Neural cell (in vitro differentiated cells): ENCODE measurements around the gene NKD1. TPM values are rescaled to one million over a fixed set of nuclear protein-coding genes. Genes with fewer than 3 reads are reported as not detected.

Experiments used
- H2AFZ ChIP-seq: fragments of 200-600, 300-800 bp; sonication (generic), shearing (Covaris generic); 2 replicates; pipeline ENCODE4 v1.6.0; 2014; ENCODE audit warnings: low read depth, mild to moderate bottlenecking, antibody characterized with exemption, low read length, moderate library complexity
- H3F3A ChIP-seq: fragments of 200-600 bp; shearing (Covaris generic); 2 replicates; pipeline ENCODE4 v1.6.1; 2016; ENCODE audit warnings: mild to moderate bottlenecking, moderate library complexity, mixed read lengths, antibody characterized with exemption, low read length; ENCODE audit not compliant: insufficient read depth, poor library complexity, severe bottlenecking
- H3K27ac ChIP-seq: fragments of 200-600, 300-800 bp; sonication (generic), shearing (Covaris generic); 2 replicates; pipeline ENCODE4 v1.5.1; 2014; ENCODE audit warnings: mild to moderate bottlenecking, low read length, moderate library complexity
- H3K27me3 ChIP-seq: fragments of 300-800, 200-600 bp; sonication (generic), shearing (Covaris generic); 2 replicates; pipeline ENCODE4 v1.6.0; 2014; ENCODE audit warnings: mild to moderate bottlenecking, low read depth, low read length, moderate library complexity; ENCODE audit not compliant: insufficient read depth
- H3K36me3 ChIP-seq: fragments of 300-800, 200-600 bp; sonication (generic), shearing (Covaris generic); 2 replicates; pipeline ENCODE4 v1.5.1; 2014; ENCODE audit warnings: mild to moderate bottlenecking, antibody characterized with exemption, low read length, moderate library complexity; ENCODE audit not compliant: insufficient read depth
- H3K4me2 ChIP-seq: fragments of 300-800, 200-600 bp; sonication (generic), shearing (Covaris generic); 2 replicates; pipeline ENCODE4 v1.6.0; 2014; ENCODE audit warnings: mild to moderate bottlenecking, low read length
- H3K4me3 ChIP-seq: fragments of 300-800, 200-600 bp; sonication (generic), shearing (Covaris generic); 2 replicates; pipeline ENCODE4 v1.5.1; 2014; ENCODE audit warnings: mild to moderate bottlenecking, low read length, moderate library complexity
- H3K79me2 ChIP-seq: fragments of 200-600 bp; shearing (Covaris generic); replicated peaks from 2 replicates; pipeline ENCODE4 v1.6.0; 2014; ENCODE audit warnings: mild to moderate bottlenecking, low read length, moderate library complexity; ENCODE audit not compliant: insufficient read depth
- H3K9ac ChIP-seq: fragments of 300-800, 200-600 bp; sonication (generic), shearing (Covaris generic); 2 replicates; pipeline ENCODE4 v1.6.1; 2016; ENCODE audit warnings: mild to moderate bottlenecking, low read length, mixed read lengths
- H3K9me2 ChIP-seq: fragments of 200-600 bp; shearing (Covaris generic); 2 replicates; pipeline ENCODE4 v1.6.1; 2016; ENCODE audit warnings: mild to moderate bottlenecking, low read length, mixed read lengths; ENCODE audit not compliant: insufficient read depth
- H3K9me3 ChIP-seq: fragments of 200-600, 300-800 bp; sonication (generic), shearing (Covaris generic); 2 replicates; pipeline ENCODE4 v1.6.1; 2016; ENCODE audit warnings: mild to moderate bottlenecking, mixed run types, low read length, moderate library complexity, mixed read lengths
- H4K20me1 ChIP-seq: fragments of 200-600 bp; shearing (Covaris generic); 2 replicates; pipeline ENCODE4 v1.6.1; 2016; ENCODE audit warnings: mild to moderate bottlenecking, mixed run types; ENCODE audit not compliant: insufficient read depth
- EP300 ChIP-seq: fragments of 450-650 bp; conservative IDR thresholded peaks from 2 replicates; pipeline ENCODE4 v1.6.1; 2014; ENCODE audit warnings: antibody characterized with exemption, mild to moderate bottlenecking, moderate library complexity; ENCODE audit not compliant: poor library complexity, severe bottlenecking
- EZH2 ChIP-seq: fragments of 200-600, 300-800 bp; shearing (Covaris generic), sonication (generic); IDR thresholded peaks from 2 replicates; pipeline ENCODE4 v1.6.1; 2014; ENCODE audit warnings: antibody characterized with exemption, low read length, borderline replicate concordance, mild to moderate bottlenecking; ENCODE audit not compliant: insufficient read depth, poor library complexity, severe bottlenecking
- MXI1 ChIP-seq: fragments of 450-650 bp; conservative IDR thresholded peaks from 2 replicates; pipeline ENCODE4 v1.6.1; 2014; ENCODE audit warnings: antibody characterized with exemption, mild to moderate bottlenecking; ENCODE audit not compliant: poor library complexity, severe bottlenecking
- POLR2AphosphoS5 ChIP-seq: IDR thresholded peaks from 2 replicates; pipeline ENCODE4 v1.6.1; 2012
- RAD21 ChIP-seq: fragments of 450-650 bp; conservative IDR thresholded peaks from 2 replicates; pipeline ENCODE4 v1.6.1; 2014; ENCODE audit warnings: antibody characterized with exemption, mild to moderate bottlenecking, moderate library complexity
- SMC3 ChIP-seq: fragments of 450-650 bp; conservative IDR thresholded peaks from 2 replicates; pipeline ENCODE4 v1.6.1; 2014; ENCODE audit warnings: antibody characterized with exemption, mild to moderate bottlenecking, moderate library complexity; ENCODE audit not compliant: poor library complexity
- TAF1 ChIP-seq: IDR thresholded peaks from 2 replicates; pipeline ENCODE4 v1.6.1; 2012; ENCODE audit warnings: low read depth
- polyA plus RNA-seq: library from polyadenylated mRNA; depleted of rRNA; stranded (reverse); fragments of >200 nt; gene quantifications from 2 replicates; pipeline ENCODE4 v1.2.3, GENCODE V29; 2014
- TF ChIP-seq, protein P1 (sequence below): fragments of 450-650 bp; IDR thresholded peaks from 2 replicates; pipeline ENCODE4 v1.5.1; 2014; ENCODE audit warnings: antibody characterized with exemption, mild to moderate bottlenecking, moderate library complexity; ENCODE audit not compliant: poor library complexity, severe bottlenecking
- TF ChIP-seq, protein P2 (sequence below): IDR thresholded peaks from 2 replicates; pipeline ENCODE4 v1.6.1; 2012; ENCODE audit warnings: borderline replicate concordance

NKD1 gene
- polyA plus RNA-seq, 1 donor from 2014 or later = 1.1 TPM

DNA sequence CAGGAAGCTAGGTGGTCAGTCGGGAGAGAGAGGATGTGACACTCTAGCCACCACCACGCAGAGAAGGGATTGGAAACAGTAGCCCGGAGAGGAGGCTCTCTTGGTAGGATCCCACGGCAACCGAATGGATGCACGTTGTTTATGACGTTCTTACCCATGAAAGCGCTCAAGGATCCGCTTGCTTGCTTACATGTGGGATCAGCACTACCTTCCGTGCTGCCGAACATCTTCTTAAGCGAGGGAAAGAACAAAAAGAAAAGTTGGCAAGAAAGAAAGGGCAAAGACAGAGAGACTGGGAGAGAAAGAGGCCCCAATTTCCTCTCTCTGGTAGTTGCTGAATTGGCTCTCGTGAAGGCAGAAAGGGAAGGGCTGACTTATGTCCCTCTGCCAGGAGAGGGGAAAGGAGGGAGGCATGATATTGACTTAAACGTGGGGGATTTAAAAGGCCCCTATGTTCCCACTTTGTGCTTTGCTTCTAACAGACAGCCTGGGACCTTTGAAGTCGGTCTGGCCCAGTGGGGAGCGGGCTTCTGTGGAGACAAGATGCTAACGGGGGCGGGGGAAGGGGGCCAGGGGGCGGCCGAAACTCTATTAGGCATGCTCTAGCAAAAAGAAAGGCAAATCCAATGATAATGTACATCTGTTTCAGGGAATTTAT is 97.5 kb downstream of the NKD1 start (continued):
- TF ChIP-seq, protein P1, sequence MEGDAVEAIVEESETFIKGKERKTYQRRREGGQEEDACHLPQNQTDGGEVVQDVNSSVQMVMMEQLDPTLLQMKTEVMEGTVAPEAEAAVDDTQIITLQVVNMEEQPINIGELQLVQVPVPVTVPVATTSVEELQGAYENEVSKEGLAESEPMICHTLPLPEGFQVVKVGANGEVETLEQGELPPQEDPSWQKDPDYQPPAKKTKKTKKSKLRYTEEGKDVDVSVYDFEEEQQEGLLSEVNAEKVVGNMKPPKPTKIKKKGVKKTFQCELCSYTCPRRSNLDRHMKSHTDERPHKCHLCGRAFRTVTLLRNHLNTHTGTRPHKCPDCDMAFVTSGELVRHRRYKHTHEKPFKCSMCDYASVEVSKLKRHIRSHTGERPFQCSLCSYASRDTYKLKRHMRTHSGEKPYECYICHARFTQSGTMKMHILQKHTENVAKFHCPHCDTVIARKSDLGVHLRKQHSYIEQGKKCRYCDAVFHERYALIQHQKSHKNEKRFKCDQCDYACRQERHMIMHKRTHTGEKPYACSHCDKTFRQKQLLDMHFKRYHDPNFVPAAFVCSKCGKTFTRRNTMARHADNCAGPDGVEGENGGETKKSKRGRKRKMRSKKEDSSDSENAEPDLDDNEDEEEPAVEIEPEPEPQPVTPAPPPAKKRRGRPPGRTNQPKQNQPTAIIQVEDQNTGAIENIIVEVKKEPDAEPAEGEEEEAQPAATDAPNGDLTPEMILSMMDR = no peak

DNA sequence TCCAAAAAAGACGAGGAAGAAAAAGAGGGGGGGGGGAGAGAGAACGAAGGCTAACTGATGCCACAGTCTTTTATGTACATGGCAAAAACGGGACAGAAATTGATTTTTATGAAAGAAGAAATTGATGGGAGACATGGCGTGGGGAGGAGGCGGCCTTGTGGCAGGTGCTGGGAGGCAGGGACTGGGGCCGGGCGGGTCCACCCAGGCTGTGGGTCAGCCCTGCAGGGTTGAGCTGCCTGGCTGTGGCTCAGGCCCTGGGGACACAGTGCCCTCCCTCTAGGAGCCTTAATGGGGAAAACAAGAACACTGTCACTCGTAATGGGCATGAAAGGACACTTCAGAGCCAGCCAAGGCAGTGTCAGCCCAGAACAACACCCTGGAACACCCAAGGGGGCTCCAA is 98.1 kb downstream of the NKD1 start:
- no peak overlapping the region for H3K27ac ChIP-seq
- no peak overlapping the region for H2AFZ ChIP-seq
- H3K9ac ChIP-seq = no peak overlapping the region
- no peaks in the 10 kb centered on the region for H3F3A ChIP-seq
- no peak overlapping the region for H3K4me3 ChIP-seq
- TF ChIP-seq, protein P2, sequence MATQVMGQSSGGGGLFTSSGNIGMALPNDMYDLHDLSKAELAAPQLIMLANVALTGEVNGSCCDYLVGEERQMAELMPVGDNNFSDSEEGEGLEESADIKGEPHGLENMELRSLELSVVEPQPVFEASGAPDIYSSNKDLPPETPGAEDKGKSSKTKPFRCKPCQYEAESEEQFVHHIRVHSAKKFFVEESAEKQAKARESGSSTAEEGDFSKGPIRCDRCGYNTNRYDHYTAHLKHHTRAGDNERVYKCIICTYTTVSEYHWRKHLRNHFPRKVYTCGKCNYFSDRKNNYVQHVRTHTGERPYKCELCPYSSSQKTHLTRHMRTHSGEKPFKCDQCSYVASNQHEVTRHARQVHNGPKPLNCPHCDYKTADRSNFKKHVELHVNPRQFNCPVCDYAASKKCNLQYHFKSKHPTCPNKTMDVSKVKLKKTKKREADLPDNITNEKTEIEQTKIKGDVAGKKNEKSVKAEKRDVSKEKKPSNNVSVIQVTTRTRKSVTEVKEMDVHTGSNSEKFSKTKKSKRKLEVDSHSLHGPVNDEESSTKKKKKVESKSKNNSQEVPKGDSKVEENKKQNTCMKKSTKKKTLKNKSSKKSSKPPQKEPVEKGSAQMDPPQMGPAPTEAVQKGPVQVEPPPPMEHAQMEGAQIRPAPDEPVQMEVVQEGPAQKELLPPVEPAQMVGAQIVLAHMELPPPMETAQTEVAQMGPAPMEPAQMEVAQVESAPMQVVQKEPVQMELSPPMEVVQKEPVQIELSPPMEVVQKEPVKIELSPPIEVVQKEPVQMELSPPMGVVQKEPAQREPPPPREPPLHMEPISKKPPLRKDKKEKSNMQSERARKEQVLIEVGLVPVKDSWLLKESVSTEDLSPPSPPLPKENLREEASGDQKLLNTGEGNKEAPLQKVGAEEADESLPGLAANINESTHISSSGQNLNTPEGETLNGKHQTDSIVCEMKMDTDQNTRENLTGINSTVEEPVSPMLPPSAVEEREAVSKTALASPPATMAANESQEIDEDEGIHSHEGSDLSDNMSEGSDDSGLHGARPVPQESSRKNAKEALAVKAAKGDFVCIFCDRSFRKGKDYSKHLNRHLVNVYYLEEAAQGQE = no peak
- TF ChIP-seq, protein P1 = no peak
- no peak for TF ChIP-seq EZH2
- TF ChIP-seq MXI1 = no peak
- no peak for TF ChIP-seq SMC3
- TF ChIP-seq EP300 = no peak
- no peak for TF ChIP-seq TAF1
- TF ChIP-seq RAD21 = no peak
- no peak for TF ChIP-seq POLR2AphosphoS5
- H4K20me1 ChIP-seq = no peaks in the 10 kb centered on the region
- no peaks in the 10 kb centered on the region for H3K79me2 ChIP-seq
- H3K9me3 ChIP-seq = no peaks in the 10 kb centered on the region
- H3K4me2 ChIP-seq = no peak overlapping the region
- H3K9me2 ChIP-seq = no peaks in the 10 kb centered on the region
- no peaks in the 10 kb centered on the region for H3K27me3 ChIP-seq
- H3K36me3 ChIP-seq = no peaks in the 10 kb centered on the region
